ENCODE data around the gene AXIN2.

AXIN2 gene

GRCh38 chr17:65561452-65562205, at the start of gene AXIN2:
Gene AXIN2 (minus strand): TSS chr17:65561648. CDS start chr17:65558620, 3,028 bp downstream.
- peak; percentile 93 for DNase-seq (ENCODE audit: low spot score)

- no peak for DNase-seq (ENCODE audit: low spot score)
Measured at GRCh38 chr17:65609749-65610148, 48.3 kb upstream of the AXIN2 start.

- DNase-seq (ENCODE audit: low spot score) = no peak
Measured at GRCh38 chr17:65609286-65609685, 47.8 kb upstream of the AXIN2 start.

- no peak for DNase-seq (ENCODE audit: low spot score)
Measured at GRCh38 chr17:65604070-65604469, 42.6 kb upstream of the AXIN2 start.

GRCh38 chr17:65601881-65602280, 40.4 kb upstream of the AXIN2 start:
- DNase-seq (ENCODE audit: low spot score) = no peak

- no peak for DNase-seq (ENCODE audit: low spot score)
Measured at GRCh38 chr17:65601145-65601544, 39.7 kb upstream of the AXIN2 start.

GRCh38 chr17:65600518-65600917, 39.1 kb upstream of the AXIN2 start:
- DNase-seq (ENCODE audit: low spot score) = no peak

- DNase-seq (ENCODE audit: low spot score) = no peak
Measured at GRCh38 chr17:65599650-65600049, 38.2 kb upstream of the AXIN2 start.

- no peak for DNase-seq (ENCODE audit: low spot score)
Measured at GRCh38 chr17:65598746-65599145, 37.3 kb upstream of the AXIN2 start.

- DNase-seq (ENCODE audit: low spot score) = no peak
Measured at GRCh38 chr17:65595071-65595656, 33.7 kb upstream of the AXIN2 start.

- DNase-seq (ENCODE audit: low spot score) = no peak
Measured at GRCh38 chr17:65593855-65594845, 32.7 kb upstream of the AXIN2 start.

GRCh38 chr17:65593092-65593854, 31.8 kb upstream of the AXIN2 start:
- DNase-seq (ENCODE audit: low spot score) = no peak

GRCh38 chr17:65592125-65592965, 30.9 kb upstream of the AXIN2 start:
- no peak for DNase-seq (ENCODE audit: low spot score)

GRCh38 chr17:65589321-65589720, 27.9 kb upstream of the AXIN2 start:
- DNase-seq (ENCODE audit: low spot score) = no peak

- DNase-seq (ENCODE audit: low spot score) = no peak
Measured at GRCh38 chr17:65588181-65588808, 26.8 kb upstream of the AXIN2 start.

- DNase-seq (ENCODE audit: low spot score) = no peak
Measured at GRCh38 chr17:65587534-65588180, 26.2 kb upstream of the AXIN2 start.

- DNase-seq (ENCODE audit: low spot score) = no peak
Measured at GRCh38 chr17:65586899-65587298, 25.5 kb upstream of the AXIN2 start.

- no peak for DNase-seq (ENCODE audit: low spot score)
Measured at GRCh38 chr17:65584604-65585521, 23.4 kb upstream of the AXIN2 start.
